Thoracic aorta (tissue), 2 donors: ENCODE data around the gene KREMEN2. TPM values are rescaled to one million over a fixed set of nuclear protein-coding genes. Genes with fewer than 3 reads are reported as not detected.
"Not testable (repeated sequence)": the region's sequence is repeated elsewhere in the genome, so short reads cannot be mapped to it uniquely, and the experiment has no call there.

ENCODE experiments used
- ATAC-seq: fragments of 150-250 bp; one replicate; pipeline ENCODE4 v1.8.0; 2017; ENCODE audit warnings: low read depth; ENCODE audit not compliant: insufficient number of reproducible peaks, low FRiP score
- DNase-seq: peaks from one replicate; pipeline ENCODE4 v3.0.0-alpha.2; 2020; ENCODE audit warnings: low spot score
- H3K27ac ChIP-seq, 2 donors: fragments of 200-600 bp; sonication (generic); 1 replicate in 1 of 2; 2 replicates in 1 of 2; pipeline ENCODE4 v1.5.1; 2016; ENCODE audit warnings: mild to moderate bottlenecking in 2 of 2, moderate library complexity in 2 of 2
- H3K27me3 ChIP-seq: fragments of 200-600 bp; sonication (generic); replicated peaks from 2 replicates; pipeline ENCODE4 v1.6.0; 2016; ENCODE audit warnings: mild to moderate bottlenecking; ENCODE audit not compliant: insufficient read depth
- H3K36me3 ChIP-seq: fragments of 200-600 bp; sonication (generic); one replicate; pipeline ENCODE4 v1.5.1; 2016
- H3K4me1 ChIP-seq, 2 donors: fragments of 200-600 bp; sonication (generic); 1 replicate in 1 of 2; 2 replicates in 1 of 2; pipeline versions ENCODE4 v1.5.1 to v1.6.0; 2016; ENCODE audit warnings: low read depth in 2 of 2, mild to moderate bottlenecking in 1 of 2; ENCODE audit not compliant: control insufficient read depth in 1 of 2
- H3K4me3 ChIP-seq: fragments of 200-600 bp; sonication (generic); 2 replicates; pipeline ENCODE4 v1.5.1; 2016; ENCODE audit warnings: mild to moderate bottlenecking
- H3K9me3 ChIP-seq: fragments of 200-600 bp; sonication (generic); 2 replicates; pipeline ENCODE4 v1.5.1; 2016
- CTCF ChIP-seq: fragments of 200-600 bp; sonication (generic); IDR thresholded peaks from one replicate; pipeline ENCODE4 v1.5.1; 2019; ENCODE audit warnings: antibody characterized with exemption
- total RNA-seq, 2 donors: library from RNA; depleted of rRNA; stranded (reverse); fragments of >200 nt; gene quantifications; one replicate each; pipeline versions ENCODE4 v1.1.0 to v1.2.3, GENCODE V29; 2016

The KREMEN2 gene
- total RNA-seq, 2 donors from 2014 or later, result not detected

GRCh38 chr16:2928796-2929195 lies 35.3 kb upstream of the KREMEN2 start:
- peaks cover 20% of the 10 kb centered on the region for H3K36me3 ChIP-seq
- no peak for DNase-seq

GRCh38 chr16:2929693-2930092 lies 34.4 kb upstream of the KREMEN2 start:
- Histone ChIP-seq H3K9me3 (no peaks in the 10 kb centered on the region), H3K36me3 (peaks cover 29% of the 10 kb centered on the region), H3K4me3 (no peak overlapping the region), H3K4me1 (peaks cover 0 to 5% of the 10 kb centered on the region in 2 donors), H3K27ac (no peak overlapping the region), H3K27me3 (no peaks in the 10 kb centered on the region)
- ATAC-seq, result no peak
- no peak for TF ChIP-seq CTCF
- DNase-seq, result no peak

More at GRCh38 chr16:2928796-2929195, 35.3 kb upstream of the KREMEN2 start:
- no peak for TF ChIP-seq CTCF
- Histone ChIP-seq H3K9me3 (no peaks in the 10 kb centered on the region), H3K27me3 (no peaks in the 10 kb centered on the region), H3K4me3 (no peak overlapping the region), H3K27ac (no peak overlapping the region), H3K4me1 (peaks cover 0 to 5% of the 10 kb centered on the region in 2 donors)
- ATAC-seq, result no peak

GRCh38 chr16:2930236-2930635 lies 33.8 kb upstream of the KREMEN2 start:
- H3K4me3 ChIP-seq, result no peak overlapping the region
- no peak overlapping the region for H3K27ac ChIP-seq
- H3K27me3 ChIP-seq, result no peaks in the 10 kb centered on the region
- no peaks in the 10 kb centered on the region for H3K9me3 ChIP-seq
- H3K36me3 ChIP-seq, result peaks cover 33% of the 10 kb centered on the region
- H3K4me1 ChIP-seq, result peaks cover 0 to 5% of the 10 kb centered on the region in 2 donors
- ATAC-seq, result no peak
- DNase-seq, result no peak
- TF ChIP-seq CTCF, result no peak

GRCh38 chr16:2931231-2931914 lies 32.7 kb upstream of the KREMEN2 start:
- peaks cover 41% of the 10 kb centered on the region for H3K36me3 ChIP-seq
- ATAC-seq, result not testable (repeated sequence)

DNA sequence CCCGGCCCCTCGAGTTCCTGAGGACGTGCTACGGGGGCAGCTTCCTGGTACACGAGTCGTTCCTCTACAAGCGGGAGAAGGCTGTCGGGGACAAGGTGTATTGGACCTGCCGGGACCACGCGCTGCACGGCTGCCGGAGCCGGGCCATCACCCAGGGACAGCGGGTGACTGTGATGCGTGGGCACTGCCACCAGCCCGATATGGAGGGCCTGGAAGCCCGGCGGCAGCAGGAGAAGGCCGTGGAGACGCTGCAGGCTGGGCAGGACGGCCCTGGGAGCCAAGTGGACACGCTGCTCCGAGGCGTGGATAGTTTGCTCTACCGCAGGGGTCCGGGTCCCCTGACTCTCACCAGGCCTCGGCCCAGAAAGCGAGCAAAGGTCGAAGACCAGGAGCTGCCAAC lies 30.9 kb upstream of the KREMEN2 start:
- no peak overlapping the region for H3K27ac ChIP-seq
- H3K36me3 ChIP-seq, result peaks cover 58% of the 10 kb centered on the region
- no peak for TF ChIP-seq CTCF
- no peaks in the 10 kb centered on the region for H3K9me3 ChIP-seq
- H3K27me3 ChIP-seq, result no peaks in the 10 kb centered on the region
- no peak overlapping the region for H3K4me3 ChIP-seq
- DNase-seq (no peak), ATAC-seq (no peak)
- no peaks in the 10 kb centered on the region for H3K4me1 ChIP-seq

More at GRCh38 chr16:2931231-2931914, 32.7 kb upstream of the KREMEN2 start:
- DNase-seq, H3K27me3 ChIP-seq, H3K9me3 ChIP-seq, H3K4me3 ChIP-seq, H3K4me1 ChIP-seq, H3K27ac ChIP-seq: not testable (repeated sequence)

DNA sequence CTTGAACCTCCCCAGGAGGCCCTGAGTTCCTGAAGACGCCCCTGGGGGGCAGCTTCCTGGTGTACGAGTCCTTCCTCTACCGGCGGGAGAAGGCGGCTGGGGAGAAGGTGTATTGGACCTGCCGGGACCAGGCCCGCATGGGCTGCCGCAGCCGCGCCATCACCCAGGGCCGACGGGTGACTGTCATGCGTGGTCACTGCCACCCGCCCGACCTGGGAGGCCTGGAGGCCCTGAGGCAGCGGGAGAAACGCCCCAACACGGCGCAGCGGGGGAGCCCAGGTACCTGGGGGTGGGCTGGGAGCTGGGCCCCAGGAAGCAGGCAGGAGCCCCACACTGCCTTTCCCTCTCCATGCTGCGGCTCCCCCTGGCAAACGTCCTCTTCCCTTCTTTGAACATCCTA lies 30.4 kb upstream of the KREMEN2 start:
- Histone ChIP-seq H3K4me3 (no peak overlapping the region), H3K36me3 (peaks cover 64% of the 10 kb centered on the region), H3K4me1 (no peaks in the 10 kb centered on the region), H3K27ac (no peak overlapping the region), H3K9me3 (no peaks in the 10 kb centered on the region), H3K27me3 (no peaks in the 10 kb centered on the region)
- DNase-seq (no peak), ATAC-seq (no peak)
- no peak for TF ChIP-seq CTCF
